SK-N-MC (cell line): ENCODE results near the gene EZH1.

ENCODE experiments used
- DNase-seq: peaks from one replicate; pipeline ENCODE4 v3.0.0-alpha.2; 2011; ENCODE audit warnings: low read depth, low spot score
- H3K27ac ChIP-seq: fragments of 200-600 bp; sonication (generic); 2 replicates; pipeline ENCODE4 v1.5.1; 2016; ENCODE audit warnings: mixed run types
- H3K36me3 ChIP-seq: fragments of 200-600 bp; sonication (generic); 2 replicates; pipeline ENCODE4 v1.6.1; 2017; ENCODE audit warnings: antibody characterized with exemption, low read length, mixed read lengths; ENCODE audit not compliant: insufficient read depth
- H3K4me3 ChIP-seq: fragments of 200-600 bp; sonication (generic); 2 replicates; pipeline ENCODE4 v1.5.1; 2016
- H3K9ac ChIP-seq: fragments of 200-600 bp; sonication (generic); 2 replicates; pipeline ENCODE4 v1.8.0; 2017; ENCODE audit warnings: mixed run types, mixed read lengths; ENCODE audit not compliant: insufficient read length
- H3K9me3 ChIP-seq: fragments of 200-600 bp; sonication (generic); 2 replicates; pipeline ENCODE4 v1.6.1; 2017; ENCODE audit warnings: low read depth, mild to moderate bottlenecking, antibody characterized with exemption, low read length, moderate library complexity, mixed read lengths
- EZH2 ChIP-seq: fragments of 200-600 bp; sonication (generic); IDR thresholded peaks from one replicate; pipeline ENCODE4 v1.6.1; 2017; ENCODE audit warnings: antibody characterized with exemption
- FOXP2 ChIP-seq: optimal IDR thresholded peaks from 2 replicates; pipeline ENCODE3; 2011; ENCODE audit warnings: mild to moderate bottlenecking, moderate library complexity; ENCODE audit not compliant: insufficient read depth; ENCODE audit errors: extremely low read length, control extremely low read depth
- POLR2AphosphoS5 ChIP-seq: IDR thresholded peaks from 2 replicates; pipeline ENCODE4 v1.6.1; 2012; ENCODE audit warnings: mild to moderate bottlenecking, low read depth, low read length, borderline replicate concordance

Gene EZH1

DNA sequence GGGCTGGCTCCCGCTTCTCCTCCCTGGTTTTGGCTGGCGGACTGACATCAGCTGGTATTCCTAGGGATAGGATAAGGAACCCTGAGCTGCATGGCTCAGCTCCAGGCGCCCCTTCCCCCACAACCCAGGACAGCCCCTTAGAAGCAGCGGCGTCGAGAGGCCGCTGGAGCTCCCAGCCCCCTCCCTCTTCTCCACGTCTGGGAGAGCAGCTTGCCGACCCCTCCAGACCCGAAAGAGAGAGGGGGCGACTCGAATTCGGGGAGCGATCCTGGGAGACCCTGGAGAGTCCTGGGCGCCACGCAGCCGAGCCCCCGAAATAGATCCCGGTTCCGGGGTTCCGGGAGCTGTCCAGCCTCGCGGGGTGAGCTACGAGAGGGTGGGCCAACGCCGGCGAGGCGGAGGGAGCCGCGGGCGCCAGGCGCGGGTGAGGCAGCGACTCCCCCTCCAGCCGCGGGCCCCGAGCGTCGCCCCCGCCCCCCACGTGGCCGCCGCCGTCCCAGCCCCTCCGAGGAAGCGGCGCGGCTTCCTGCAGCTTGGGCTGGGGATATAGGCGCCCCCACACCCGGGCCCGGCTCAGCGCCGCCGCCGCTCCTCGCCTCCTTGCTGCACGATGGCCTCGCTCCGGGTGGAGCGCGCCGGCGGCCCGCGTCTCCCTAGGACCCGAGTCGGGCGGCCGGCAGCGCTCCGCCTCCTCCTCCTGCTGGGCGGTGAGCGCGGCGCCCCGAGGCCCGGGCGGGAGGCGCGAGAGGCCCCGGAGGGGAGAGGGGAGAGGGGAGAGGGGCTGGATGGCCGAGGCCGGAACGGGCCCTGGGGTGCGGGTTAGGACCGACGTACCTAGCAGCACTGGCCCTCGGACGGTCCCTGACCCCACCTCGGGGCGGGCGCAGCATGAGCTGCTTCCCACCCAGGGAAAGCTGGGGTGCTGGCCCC is 16.1 kb upstream of the EZH1 start, which contains the start of gene RAMP2:
TSS of gene RAMP2 (plus strand) at position 576 of the 930 bp plus-strand sequence. CDS start at position 611, 35 bp downstream.
- no peak for TF ChIP-seq POLR2AphosphoS5
- TF ChIP-seq EZH2, result no peak
- no peak for TF ChIP-seq FOXP2
- Histone ChIP-seq H3K4me3 (peak within 1 kb of the TSS; percentile 75), H3K9me3 (no peaks in the 10 kb centered on the region), H3K27ac (no peak within 1 kb of the TSS), H3K36me3 (no peaks in the 10 kb centered on the region), H3K9ac (peak within 1 kb of the TSS; percentile 47)
- no peak for DNase-seq

GRCh38 chr17:42759982-42760651 is 15.3 kb upstream of the EZH1 start:
- Histone ChIP-seq H3K4me3 (peak overlapping the region; percentile 75), H3K27ac (no peak overlapping the region), H3K9ac (peak overlapping the region; percentile 47), H3K9me3 (no peaks in the 10 kb centered on the region), H3K36me3 (no peaks in the 10 kb centered on the region)
- TF ChIP-seq EZH2 (no peak), POLR2AphosphoS5 (no peak), FOXP2 (no peak)
- DNase-seq, result no peak

DNA sequence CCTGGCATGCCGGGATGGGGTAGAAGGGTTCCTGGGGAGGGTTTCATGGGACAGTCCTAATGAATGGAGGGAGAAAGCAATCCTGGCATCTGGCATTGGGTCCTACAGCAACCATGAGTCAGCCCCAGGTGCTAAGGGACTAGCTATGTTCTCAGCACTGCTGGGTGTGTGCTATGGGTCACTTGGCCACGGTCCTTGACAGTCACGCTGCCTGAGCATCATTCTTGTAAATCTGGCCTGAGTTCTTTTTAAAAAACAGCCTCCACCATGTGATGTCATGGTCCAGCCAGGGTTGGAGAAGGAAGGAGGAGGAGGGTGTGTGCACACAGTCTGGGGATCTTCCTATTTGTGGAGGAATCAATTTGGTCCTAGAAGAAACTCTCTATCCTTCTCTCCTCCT is 9.9 kb upstream of the EZH1 start:
- Histone ChIP-seq H3K4me3 (no peak overlapping the region), H3K9ac (no peak overlapping the region), H3K27ac (no peak overlapping the region), H3K9me3 (no peaks in the 10 kb centered on the region), H3K36me3 (no peaks in the 10 kb centered on the region)
- TF ChIP-seq POLR2AphosphoS5 (no peak), EZH2 (no peak), FOXP2 (no peak)
- DNase-seq, result no peak

DNA sequence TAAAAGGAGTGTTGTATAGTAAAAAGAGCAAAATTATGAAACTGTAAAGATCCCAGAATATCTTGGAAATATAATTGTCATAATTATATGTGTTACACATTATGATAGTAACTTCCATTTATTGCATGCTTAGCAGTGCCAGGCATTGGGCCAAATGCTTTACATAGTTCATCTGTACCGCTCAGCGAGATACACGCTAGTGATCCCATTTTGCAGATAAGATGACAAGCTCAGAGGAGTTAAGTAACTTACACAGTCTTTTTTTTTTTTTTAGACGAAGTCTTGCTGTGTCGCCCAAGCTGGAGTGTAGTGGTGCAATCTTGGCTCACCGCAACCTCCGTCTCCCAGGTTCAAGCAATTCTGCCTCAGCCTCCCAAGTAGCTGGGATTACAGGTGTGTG is 6.8 kb upstream of the EZH1 start:
- no peak overlapping the region for H3K9ac ChIP-seq
- DNase-seq, result no peak
- TF ChIP-seq POLR2AphosphoS5, result no peak
- H3K27ac ChIP-seq, result no peak overlapping the region
- no peaks in the 10 kb centered on the region for H3K9me3 ChIP-seq
- H3K36me3 ChIP-seq, result no peaks in the 10 kb centered on the region
- no peak overlapping the region for H3K4me3 ChIP-seq

DNA sequence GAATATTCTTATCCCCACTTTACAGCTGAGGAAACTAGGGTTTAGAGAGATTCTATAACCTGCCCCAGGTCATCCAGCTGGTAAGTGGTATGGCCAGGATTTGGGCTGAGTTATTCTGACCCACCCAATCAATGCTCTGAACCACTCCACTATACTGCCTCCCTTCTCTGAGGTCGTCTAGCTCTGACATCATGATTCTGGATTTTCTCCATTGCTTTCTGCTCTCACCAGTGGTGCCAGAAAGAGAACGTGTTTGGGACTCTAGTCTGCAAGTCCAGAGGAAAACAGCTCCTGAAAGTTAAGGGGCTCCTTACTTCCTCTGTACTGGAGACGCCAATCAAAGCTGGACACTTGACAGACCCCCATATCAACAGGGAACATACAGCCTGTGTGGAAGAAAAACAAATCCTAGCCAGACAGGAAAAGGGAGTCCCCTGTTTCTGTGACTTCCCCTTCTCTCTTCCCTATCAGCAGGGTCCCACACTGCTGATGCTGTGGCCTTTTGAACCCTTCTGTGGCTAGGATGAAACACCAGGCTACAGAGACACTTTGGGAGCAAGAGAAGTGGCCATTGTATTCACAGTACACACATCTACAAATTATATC is 6.0 kb upstream of the EZH1 start:
- no peak for TF ChIP-seq FOXP2
- no peak for TF ChIP-seq POLR2AphosphoS5
- TF ChIP-seq EZH2, result no peak
- Histone ChIP-seq H3K4me3 (no peak overlapping the region), H3K36me3 (no peaks in the 10 kb centered on the region), H3K9ac (no peak overlapping the region), H3K9me3 (no peaks in the 10 kb centered on the region), H3K27ac (no peak overlapping the region)
- no peak for DNase-seq

DNA sequence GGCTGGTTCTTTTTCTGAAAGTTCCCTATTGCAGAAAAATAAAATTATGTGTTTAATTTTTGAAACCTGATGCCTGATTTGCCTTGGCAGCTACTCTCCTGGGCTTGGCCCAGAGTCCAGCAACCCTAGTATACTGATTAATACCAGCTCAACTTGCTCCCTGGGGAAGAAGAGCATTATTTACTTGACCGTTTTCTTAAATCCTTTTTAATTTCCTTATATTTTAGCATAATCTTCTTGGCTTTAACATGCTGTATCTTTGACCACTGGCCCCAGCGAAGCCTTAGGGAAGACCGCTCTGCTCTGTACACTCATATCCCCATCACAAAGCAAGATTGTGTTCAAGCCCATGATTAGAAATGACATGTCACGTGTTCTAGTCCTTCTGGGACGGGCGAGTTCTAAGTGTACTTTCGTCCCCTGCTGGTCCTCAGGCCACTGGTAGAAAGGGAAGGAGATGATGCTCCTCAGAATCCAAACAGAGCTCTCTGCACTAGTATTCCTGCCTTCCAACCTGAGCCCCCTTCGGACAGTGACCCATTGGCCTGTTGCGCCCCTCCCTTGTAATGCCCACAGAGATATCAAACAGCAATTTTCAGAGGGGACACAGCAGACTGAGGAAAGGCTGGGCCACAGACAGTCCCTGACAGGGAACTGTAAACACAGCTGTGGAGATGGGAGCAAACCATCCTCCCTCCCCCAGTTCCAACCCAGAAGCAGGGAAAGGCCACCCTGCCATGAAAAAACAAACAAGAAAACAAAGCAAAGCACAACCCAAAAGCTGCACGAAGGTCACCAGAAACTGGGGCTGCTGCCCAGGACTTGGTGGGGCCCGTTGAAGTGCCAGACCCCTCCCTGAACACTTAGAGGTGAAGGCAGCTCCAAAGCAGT is 4.3 kb upstream of the EZH1 start:
- no peak overlapping the region for H3K27ac ChIP-seq
- H3K9ac ChIP-seq, result no peak overlapping the region
- DNase-seq, result no peak
- TF ChIP-seq FOXP2 (no peak), POLR2AphosphoS5 (no peak), EZH2 (no peak)
- no peaks in the 10 kb centered on the region for H3K9me3 ChIP-seq
- H3K36me3 ChIP-seq, result no peaks in the 10 kb centered on the region
- no peak overlapping the region for H3K4me3 ChIP-seq

- Histone ChIP-seq H3K9me3 (no peaks in the 10 kb centered on the region), H3K4me3 (no peak overlapping the region), H3K36me3 (no peaks in the 10 kb centered on the region), H3K9ac (no peak overlapping the region), H3K27ac (no peak overlapping the region)
- TF ChIP-seq POLR2AphosphoS5, result no peak
- no peak for TF ChIP-seq FOXP2
- no peak for TF ChIP-seq EZH2
- DNase-seq, result no peak
These were observed 3.5 kb upstream of the EZH1 start for GRCh38 chr17:42748202-42748907.
